Neural cell (in vitro differentiated cells): Measurements from ENCODE around the gene DNAJC7. TPM values are rescaled to one million over a fixed set of nuclear protein-coding genes. Genes with fewer than 3 reads are reported as not detected.

ENCODE experiments used
- H2AFZ ChIP-seq: fragments of 200-600, 300-800 bp; sonication (generic), shearing (Covaris generic); 2 replicates; pipeline ENCODE4 v1.6.0; 2014; ENCODE audit warnings: low read depth, mild to moderate bottlenecking, antibody characterized with exemption, low read length, moderate library complexity
- H3F3A ChIP-seq: fragments of 200-600 bp; shearing (Covaris generic); 2 replicates; pipeline ENCODE4 v1.6.1; 2016; ENCODE audit warnings: mild to moderate bottlenecking, moderate library complexity, mixed read lengths, antibody characterized with exemption, low read length; ENCODE audit not compliant: insufficient read depth, poor library complexity, severe bottlenecking
- H3K27ac ChIP-seq: fragments of 200-600, 300-800 bp; sonication (generic), shearing (Covaris generic); 2 replicates; pipeline ENCODE4 v1.5.1; 2014; ENCODE audit warnings: mild to moderate bottlenecking, low read length, moderate library complexity
- H3K27me3 ChIP-seq: fragments of 300-800, 200-600 bp; sonication (generic), shearing (Covaris generic); 2 replicates; pipeline ENCODE4 v1.6.0; 2014; ENCODE audit warnings: mild to moderate bottlenecking, low read depth, low read length, moderate library complexity; ENCODE audit not compliant: insufficient read depth
- H3K36me3 ChIP-seq: fragments of 300-800, 200-600 bp; sonication (generic), shearing (Covaris generic); 2 replicates; pipeline ENCODE4 v1.5.1; 2014; ENCODE audit warnings: mild to moderate bottlenecking, antibody characterized with exemption, low read length, moderate library complexity; ENCODE audit not compliant: insufficient read depth
- H3K4me2 ChIP-seq: fragments of 300-800, 200-600 bp; sonication (generic), shearing (Covaris generic); 2 replicates; pipeline ENCODE4 v1.6.0; 2014; ENCODE audit warnings: mild to moderate bottlenecking, low read length
- H3K4me3 ChIP-seq: fragments of 300-800, 200-600 bp; sonication (generic), shearing (Covaris generic); 2 replicates; pipeline ENCODE4 v1.5.1; 2014; ENCODE audit warnings: mild to moderate bottlenecking, low read length, moderate library complexity
- H3K79me2 ChIP-seq: fragments of 200-600 bp; shearing (Covaris generic); replicated peaks from 2 replicates; pipeline ENCODE4 v1.6.0; 2014; ENCODE audit warnings: mild to moderate bottlenecking, low read length, moderate library complexity; ENCODE audit not compliant: insufficient read depth
- H3K9ac ChIP-seq: fragments of 300-800, 200-600 bp; sonication (generic), shearing (Covaris generic); 2 replicates; pipeline ENCODE4 v1.6.1; 2016; ENCODE audit warnings: mild to moderate bottlenecking, low read length, mixed read lengths
- H3K9me2 ChIP-seq: fragments of 200-600 bp; shearing (Covaris generic); 2 replicates; pipeline ENCODE4 v1.6.1; 2016; ENCODE audit warnings: mild to moderate bottlenecking, low read length, mixed read lengths; ENCODE audit not compliant: insufficient read depth
- H3K9me3 ChIP-seq: fragments of 200-600, 300-800 bp; sonication (generic), shearing (Covaris generic); 2 replicates; pipeline ENCODE4 v1.6.1; 2016; ENCODE audit warnings: mild to moderate bottlenecking, mixed run types, low read length, moderate library complexity, mixed read lengths
- H4K20me1 ChIP-seq: fragments of 200-600 bp; shearing (Covaris generic); 2 replicates; pipeline ENCODE4 v1.6.1; 2016; ENCODE audit warnings: mild to moderate bottlenecking, mixed run types; ENCODE audit not compliant: insufficient read depth
- EP300 ChIP-seq: fragments of 450-650 bp; conservative IDR thresholded peaks from 2 replicates; pipeline ENCODE4 v1.6.1; 2014; ENCODE audit warnings: antibody characterized with exemption, mild to moderate bottlenecking, moderate library complexity; ENCODE audit not compliant: poor library complexity, severe bottlenecking
- EZH2 ChIP-seq: fragments of 200-600, 300-800 bp; shearing (Covaris generic), sonication (generic); IDR thresholded peaks from 2 replicates; pipeline ENCODE4 v1.6.1; 2014; ENCODE audit warnings: antibody characterized with exemption, low read length, borderline replicate concordance, mild to moderate bottlenecking; ENCODE audit not compliant: insufficient read depth, poor library complexity, severe bottlenecking
- MXI1 ChIP-seq: fragments of 450-650 bp; conservative IDR thresholded peaks from 2 replicates; pipeline ENCODE4 v1.6.1; 2014; ENCODE audit warnings: antibody characterized with exemption, mild to moderate bottlenecking; ENCODE audit not compliant: poor library complexity, severe bottlenecking
- POLR2AphosphoS5 ChIP-seq: IDR thresholded peaks from 2 replicates; pipeline ENCODE4 v1.6.1; 2012
- RAD21 ChIP-seq: fragments of 450-650 bp; conservative IDR thresholded peaks from 2 replicates; pipeline ENCODE4 v1.6.1; 2014; ENCODE audit warnings: antibody characterized with exemption, mild to moderate bottlenecking, moderate library complexity
- REST ChIP-seq: IDR thresholded peaks from 2 replicates; pipeline ENCODE4 v1.6.1; 2012; ENCODE audit warnings: borderline replicate concordance
- SMC3 ChIP-seq: fragments of 450-650 bp; conservative IDR thresholded peaks from 2 replicates; pipeline ENCODE4 v1.6.1; 2014; ENCODE audit warnings: antibody characterized with exemption, mild to moderate bottlenecking, moderate library complexity; ENCODE audit not compliant: poor library complexity
- TAF1 ChIP-seq: IDR thresholded peaks from 2 replicates; pipeline ENCODE4 v1.6.1; 2012; ENCODE audit warnings: low read depth
- polyA plus RNA-seq: library from polyadenylated mRNA; depleted of rRNA; stranded (reverse); fragments of >200 nt; gene quantifications from 2 replicates; pipeline ENCODE4 v1.2.3, GENCODE V29; 2014
- TF ChIP-seq, protein P1 (sequence below): fragments of 450-650 bp; IDR thresholded peaks from 2 replicates; pipeline ENCODE4 v1.5.1; 2014; ENCODE audit warnings: antibody characterized with exemption, mild to moderate bottlenecking, moderate library complexity; ENCODE audit not compliant: poor library complexity, severe bottlenecking

The DNAJC7 gene
- polyA plus RNA-seq, 1 donor from 2014 or later, result 126 TPM

GRCh38 chr17:41982026-41982760 is 35.0 kb downstream of the DNAJC7 start:
- Histone ChIP-seq H3K9me3 (no peaks in the 10 kb centered on the region), H3K4me2 (no peak overlapping the region), H3K9ac (no peak overlapping the region), H3K36me3 (peaks cover 5% of the 10 kb centered on the region), H3K4me3 (no peak overlapping the region), H3K79me2 (no peaks in the 10 kb centered on the region), H3K27ac (no peak overlapping the region), H3K9me2 (no peaks in the 10 kb centered on the region), H2AFZ (no peak overlapping the region), H4K20me1 (no peaks in the 10 kb centered on the region), H3K27me3 (no peaks in the 10 kb centered on the region), H3F3A (no peaks in the 10 kb centered on the region)
- TF ChIP-seq RAD21 (no peak), MXI1 (no peak), EP300 (no peak), POLR2AphosphoS5 (no peak)
- TF ChIP-seq, protein P1, sequence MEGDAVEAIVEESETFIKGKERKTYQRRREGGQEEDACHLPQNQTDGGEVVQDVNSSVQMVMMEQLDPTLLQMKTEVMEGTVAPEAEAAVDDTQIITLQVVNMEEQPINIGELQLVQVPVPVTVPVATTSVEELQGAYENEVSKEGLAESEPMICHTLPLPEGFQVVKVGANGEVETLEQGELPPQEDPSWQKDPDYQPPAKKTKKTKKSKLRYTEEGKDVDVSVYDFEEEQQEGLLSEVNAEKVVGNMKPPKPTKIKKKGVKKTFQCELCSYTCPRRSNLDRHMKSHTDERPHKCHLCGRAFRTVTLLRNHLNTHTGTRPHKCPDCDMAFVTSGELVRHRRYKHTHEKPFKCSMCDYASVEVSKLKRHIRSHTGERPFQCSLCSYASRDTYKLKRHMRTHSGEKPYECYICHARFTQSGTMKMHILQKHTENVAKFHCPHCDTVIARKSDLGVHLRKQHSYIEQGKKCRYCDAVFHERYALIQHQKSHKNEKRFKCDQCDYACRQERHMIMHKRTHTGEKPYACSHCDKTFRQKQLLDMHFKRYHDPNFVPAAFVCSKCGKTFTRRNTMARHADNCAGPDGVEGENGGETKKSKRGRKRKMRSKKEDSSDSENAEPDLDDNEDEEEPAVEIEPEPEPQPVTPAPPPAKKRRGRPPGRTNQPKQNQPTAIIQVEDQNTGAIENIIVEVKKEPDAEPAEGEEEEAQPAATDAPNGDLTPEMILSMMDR, result no peak

- TF ChIP-seq EP300, result no peak
- no peak for TF ChIP-seq MXI1
- no peak for TF ChIP-seq SMC3
- no peak for TF ChIP-seq EZH2
- no peak for TF ChIP-seq TAF1
- no peak for TF ChIP-seq RAD21
- no peak for TF ChIP-seq POLR2AphosphoS5
- TF ChIP-seq, protein P1, result no peak
- TF ChIP-seq REST, result no peak
- Histone ChIP-seq H3K27ac (no peak overlapping the region), H3F3A (no peaks in the 10 kb centered on the region), H2AFZ (no peak overlapping the region), H3K36me3 (peaks cover 4% of the 10 kb centered on the region), H3K27me3 (no peaks in the 10 kb centered on the region), H3K9me3 (no peaks in the 10 kb centered on the region), H3K9me2 (no peaks in the 10 kb centered on the region), H3K79me2 (no peaks in the 10 kb centered on the region), H3K4me3 (no peak overlapping the region), H3K9ac (no peak overlapping the region), H4K20me1 (no peaks in the 10 kb centered on the region), H3K4me2 (no peak overlapping the region)
Observed at GRCh38 chr17:41977991-41978390, 39.2 kb downstream of the DNAJC7 start.
